Activated CD8-positive, alpha-beta memory T cell treated with anti-CD3 and anti-CD28 coated beads, Interleukin-2, amount 50 U/mL, for 24 hours (primary cell): ENCODE results near the gene ARFRP1.
"Not testable (repeated sequence)": the region's sequence is repeated elsewhere in the genome, so short reads cannot be mapped to it uniquely, and the experiment has no call there.

Source experiments
- DNase-seq: peaks from one replicate; pipeline ENCODE4 v3.0.0-alpha.2; 2020; ENCODE audit errors: extremely low read depth

Gene ARFRP1

GRCh38 chr20:63732118-63733095 is 24.6 kb upstream of the ARFRP1 start:
- no peak for DNase-seq

GRCh38 chr20:63731410-63731809 is 23.6 kb upstream of the ARFRP1 start:
- no peak for DNase-seq

DNA sequence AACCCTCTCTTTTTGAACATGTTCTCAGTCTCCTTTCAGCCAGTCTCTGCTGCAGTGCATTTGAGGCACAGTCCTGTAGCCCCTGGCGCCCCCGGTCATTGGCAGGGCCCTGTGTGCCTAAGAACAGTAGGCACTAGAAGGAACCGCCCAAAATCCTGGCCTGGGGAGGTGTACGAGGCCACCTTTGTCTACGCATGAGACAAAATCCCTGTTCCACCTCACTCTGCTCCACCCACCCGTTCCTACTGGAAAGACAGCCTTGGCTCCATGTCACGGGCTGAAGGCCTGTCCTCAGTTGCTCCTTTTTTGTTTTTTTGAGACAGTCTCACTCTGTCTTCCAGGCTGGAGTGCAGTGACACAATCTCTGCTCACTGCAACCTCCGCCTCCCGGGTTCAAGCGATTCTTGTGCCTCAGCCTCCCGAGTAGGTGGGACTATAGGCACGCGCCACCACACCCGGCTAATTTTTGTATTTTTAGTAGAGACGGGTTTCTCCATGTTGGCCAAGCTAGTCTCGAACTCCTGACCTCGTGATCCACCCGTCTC is 22.5 kb upstream of the ARFRP1 start:
- not testable (repeated sequence) for DNase-seq

DNA sequence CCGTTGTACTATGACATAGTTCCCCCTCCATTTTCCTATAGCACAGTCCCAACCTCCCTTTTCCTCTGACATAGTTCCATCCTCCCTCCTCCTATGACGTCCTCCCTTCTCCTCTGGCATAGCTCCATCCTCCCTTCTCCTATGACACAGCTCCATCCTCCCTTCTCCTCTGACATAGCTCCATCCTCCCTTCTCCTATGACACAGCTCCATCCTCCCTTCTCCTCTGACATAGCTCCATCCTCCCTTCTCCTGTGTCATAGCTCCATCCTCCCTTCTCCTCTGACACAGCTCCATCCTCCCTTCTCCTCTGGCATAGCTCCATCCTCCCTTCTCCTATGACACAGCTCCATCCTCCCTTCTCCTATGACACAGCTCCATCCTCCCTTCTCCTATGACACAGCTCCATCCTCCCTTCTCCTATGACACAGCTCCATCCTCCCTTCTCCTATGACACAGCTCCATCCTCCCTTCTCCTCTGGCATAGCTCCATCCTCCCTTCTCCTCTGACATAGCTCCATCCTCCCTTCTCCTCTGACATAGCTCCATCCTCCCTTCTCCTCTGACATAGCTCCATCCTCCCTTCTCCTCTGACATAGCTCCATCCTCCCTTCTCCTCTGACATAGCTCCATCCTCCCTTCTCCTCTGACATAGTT is 15.3 kb upstream of the ARFRP1 start:
- not testable (repeated sequence) for DNase-seq

DNA sequence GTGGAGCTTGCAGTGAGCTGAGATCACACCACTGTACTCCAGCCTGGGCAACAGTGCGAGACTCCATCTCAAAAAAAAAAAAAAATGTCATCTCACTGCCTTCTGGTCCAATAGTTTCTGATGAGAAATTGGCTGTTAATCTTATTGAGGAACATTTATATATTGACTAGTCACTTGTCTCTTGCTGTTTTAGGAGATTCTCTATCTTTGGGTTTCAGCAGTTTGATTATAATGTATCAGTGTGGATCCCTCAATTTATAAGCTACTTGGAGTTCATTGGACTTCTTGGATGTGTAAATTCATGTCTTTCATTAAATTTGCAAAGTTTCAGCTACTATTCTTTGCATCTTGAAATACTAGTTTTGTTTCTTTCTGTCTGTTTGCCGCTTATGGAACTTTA is 11.2 kb upstream of the ARFRP1 start:
- DNase-seq, result no peak

GRCh38 chr20:63714858-63715257 is 7.1 kb upstream of the ARFRP1 start:
- no peak for DNase-seq

DNA sequence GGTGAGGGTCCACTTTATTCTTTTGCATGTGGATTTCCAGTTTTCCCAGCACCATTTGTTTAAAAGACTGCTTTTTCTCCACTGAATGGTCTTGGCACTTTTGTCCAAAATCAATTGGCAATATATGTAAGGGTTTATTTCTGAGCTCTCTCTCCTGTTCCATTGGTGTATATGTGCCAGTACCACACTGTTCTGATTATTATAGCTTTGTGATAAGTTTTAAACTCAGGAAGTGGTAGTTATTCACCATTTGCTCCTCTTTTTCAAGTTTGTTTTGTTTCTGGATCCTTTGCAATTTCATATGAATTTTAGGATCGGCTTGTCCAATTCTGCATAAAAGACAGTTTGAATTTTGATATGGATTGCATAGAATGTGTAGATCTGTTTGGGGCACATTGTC is 4.4 kb upstream of the ARFRP1 start:
- DNase-seq, result no peak

DNA sequence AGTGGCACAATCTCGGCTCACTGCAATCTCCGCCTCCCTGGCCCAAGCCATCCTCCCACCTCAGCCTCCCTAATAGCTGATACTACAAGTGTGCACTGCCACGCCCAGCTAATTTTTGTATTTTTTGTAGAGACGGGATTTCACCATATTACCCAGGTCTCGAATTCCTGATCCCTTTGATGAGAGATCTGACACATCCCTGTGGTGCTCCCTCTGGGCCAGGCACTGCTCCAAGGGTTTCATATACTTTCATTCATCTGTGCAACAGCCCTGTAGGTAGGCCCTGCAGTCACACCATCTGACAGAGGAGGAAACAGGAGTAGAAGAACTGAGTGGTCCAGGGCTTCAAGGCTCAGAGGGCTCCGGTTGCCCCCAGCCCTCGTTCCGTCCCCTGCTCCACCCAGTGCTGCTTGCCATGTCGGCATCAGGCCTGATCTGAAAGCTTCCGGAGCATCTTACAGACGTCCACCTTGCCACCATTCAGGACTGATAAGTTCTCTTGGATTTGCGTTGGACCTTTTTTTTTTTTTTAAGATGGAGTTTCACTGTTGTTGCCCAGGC is 3.4 kb upstream of the ARFRP1 start:
- no peak for DNase-seq

GRCh38 chr20:63709149-63709527 is 1.4 kb upstream of the ARFRP1 start:
- no peak for DNase-seq

- DNase-seq, result no peak
Measured at GRCh38 chr20:63708301-63709148, 749 bp upstream of the ARFRP1 start.

GRCh38 chr20:63706852-63707557 is 771 bp downstream of the ARFRP1 start:
- DNase-seq, result no peak

- no peak for DNase-seq
Measured at GRCh38 chr20:63706027-63706695, 1.6 kb downstream of the ARFRP1 start.

DNA sequence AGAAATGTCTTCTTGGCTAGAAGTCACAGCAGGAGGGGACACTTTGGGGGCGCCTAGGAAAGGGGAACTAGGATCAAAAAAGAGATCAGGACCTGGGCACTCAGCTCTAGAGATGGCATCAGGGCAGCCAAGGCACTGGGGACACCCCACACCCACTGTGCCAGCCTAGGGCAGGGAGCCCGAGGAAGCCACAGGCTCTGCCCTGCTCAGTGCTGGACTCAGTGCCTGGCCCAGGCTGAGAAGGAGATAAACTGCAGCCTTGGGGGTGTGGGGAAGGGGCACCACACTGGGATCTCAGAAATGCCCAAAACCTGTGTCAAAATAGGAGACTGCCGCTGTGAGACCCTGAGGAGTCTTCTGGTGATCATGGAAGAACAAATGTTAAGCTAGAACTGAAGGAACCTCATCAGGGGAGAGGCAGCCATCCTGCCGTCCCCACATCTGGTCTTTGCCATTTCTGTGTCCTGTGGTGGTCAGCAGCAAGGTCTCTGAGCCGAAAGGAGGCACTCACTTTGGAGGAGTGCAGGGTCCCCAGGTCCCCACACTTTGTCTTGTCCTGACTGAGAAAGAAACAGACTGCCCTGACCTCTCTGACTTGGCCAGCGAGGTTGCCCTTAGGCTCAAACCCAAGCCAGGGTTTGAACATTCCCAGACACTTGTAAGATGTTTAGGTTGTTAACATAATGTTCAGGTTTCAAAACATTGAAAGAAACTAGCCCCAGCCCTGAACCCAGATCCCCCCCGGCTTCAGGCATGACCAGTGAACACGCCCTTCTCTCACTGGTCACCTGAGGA is 2.3 kb downstream of the ARFRP1 start:
- DNase-seq, result no peak

GRCh38 chr20:63704749-63705117 is 3.0 kb downstream of the ARFRP1 start:
- DNase-seq, result no peak

DNA sequence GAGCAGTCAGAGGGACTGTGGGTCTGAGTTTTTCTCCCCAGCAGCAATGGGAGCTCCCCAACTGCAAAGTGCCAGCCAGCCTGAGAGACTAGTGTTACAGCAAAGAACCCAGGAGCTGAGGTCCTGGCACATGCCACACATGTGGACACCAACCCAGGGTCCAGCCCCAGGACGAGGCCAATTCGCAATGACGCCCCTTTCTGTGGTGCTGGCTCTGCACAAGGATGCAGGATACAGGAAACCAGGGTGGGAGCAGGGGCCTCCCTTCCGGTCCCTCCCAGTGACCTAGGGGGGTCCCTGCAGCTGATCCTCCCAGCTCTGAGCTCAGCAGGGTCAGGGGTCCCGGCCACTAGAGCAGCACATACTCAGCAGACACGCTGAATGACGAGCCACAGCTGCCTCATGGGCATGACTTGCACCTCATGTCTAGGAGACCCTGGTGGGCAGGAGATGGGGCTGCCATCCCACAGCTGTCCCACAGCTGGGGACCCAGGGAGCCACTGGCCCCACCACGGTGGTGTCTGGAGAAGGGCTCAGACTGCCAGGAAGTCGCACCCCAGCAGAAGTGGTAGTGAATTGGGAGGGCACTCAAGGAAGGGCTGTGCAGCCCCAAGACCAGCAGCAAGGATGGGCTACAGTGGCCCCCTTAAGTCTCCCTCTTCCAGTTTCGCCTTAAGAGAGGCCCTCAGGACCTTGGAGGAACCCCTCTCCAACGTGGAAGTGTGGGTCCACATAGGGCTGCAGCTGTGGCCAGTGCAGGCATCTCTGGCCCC is 3.6 kb downstream of the ARFRP1 start:
- no peak for DNase-seq

DNA sequence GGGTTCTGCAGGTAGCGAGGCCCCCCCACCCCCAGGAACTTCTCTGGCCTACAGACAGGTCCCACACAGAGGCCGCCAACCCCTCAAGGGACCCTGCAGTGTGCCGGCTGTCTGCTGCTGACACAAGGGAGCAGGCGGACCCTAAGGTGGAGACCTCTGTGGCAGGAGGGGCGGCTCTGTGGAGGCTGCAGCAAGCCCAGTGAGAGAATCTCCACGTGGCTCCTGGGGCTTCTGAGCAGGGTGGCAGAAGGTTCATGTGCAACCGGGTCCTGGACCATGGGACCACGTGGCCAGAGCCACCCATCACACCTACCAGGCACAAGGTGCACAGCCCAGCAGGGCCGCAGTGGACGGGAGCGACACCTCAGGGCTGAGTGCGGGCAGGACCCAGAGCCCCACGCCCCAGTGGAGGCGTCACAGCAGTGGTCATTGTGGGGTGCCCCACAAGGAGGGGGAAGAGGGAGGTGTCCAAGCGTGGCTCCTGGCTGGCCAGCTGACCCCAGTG is 4.3 kb downstream of the ARFRP1 start:
- no peak for DNase-seq

DNA sequence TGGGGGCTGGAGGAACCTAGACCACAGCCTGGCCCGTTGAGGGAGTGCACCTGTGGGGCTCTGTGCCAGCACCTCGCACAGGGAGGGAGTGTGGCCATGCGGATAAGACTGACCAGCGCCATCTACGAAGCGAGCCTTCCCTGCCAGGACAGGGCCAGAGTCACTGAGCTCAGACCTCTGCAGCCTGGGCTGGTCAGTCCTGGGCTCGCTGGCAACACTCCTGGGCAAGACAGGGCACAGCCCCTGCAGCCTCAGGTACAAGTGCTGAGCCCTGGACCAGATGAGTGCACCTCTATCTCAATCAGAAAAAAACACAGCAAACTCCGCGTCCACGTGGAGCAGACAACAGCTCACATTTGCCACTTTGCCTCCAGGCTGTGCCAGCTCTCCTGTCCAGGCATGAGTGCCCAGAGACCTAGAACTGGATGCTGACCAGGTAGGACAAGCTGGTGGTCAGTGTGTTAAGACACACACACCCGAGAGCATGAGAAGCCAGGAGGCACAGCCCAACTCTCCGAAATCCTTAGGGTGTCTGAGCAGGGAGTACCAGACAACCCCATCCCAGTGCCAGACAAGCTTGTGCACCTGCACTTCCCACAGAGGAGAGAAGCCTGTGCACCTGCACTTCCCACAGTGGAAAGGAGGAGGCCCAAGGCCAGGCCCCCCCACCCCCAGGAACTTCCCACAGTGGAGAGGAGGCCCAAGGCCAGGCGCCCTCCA is 4.9 kb downstream of the ARFRP1 start:
- DNase-seq, result no peak
